ENCODE measurements around the gene MB21D2. TPM values are rescaled to one million over a fixed set of nuclear protein-coding genes. Genes with fewer than 3 reads are reported as not detected.

MB21D2 gene
- total RNA-seq, 1 experiment from 2014 or later: 22.5 TPM

DNA sequence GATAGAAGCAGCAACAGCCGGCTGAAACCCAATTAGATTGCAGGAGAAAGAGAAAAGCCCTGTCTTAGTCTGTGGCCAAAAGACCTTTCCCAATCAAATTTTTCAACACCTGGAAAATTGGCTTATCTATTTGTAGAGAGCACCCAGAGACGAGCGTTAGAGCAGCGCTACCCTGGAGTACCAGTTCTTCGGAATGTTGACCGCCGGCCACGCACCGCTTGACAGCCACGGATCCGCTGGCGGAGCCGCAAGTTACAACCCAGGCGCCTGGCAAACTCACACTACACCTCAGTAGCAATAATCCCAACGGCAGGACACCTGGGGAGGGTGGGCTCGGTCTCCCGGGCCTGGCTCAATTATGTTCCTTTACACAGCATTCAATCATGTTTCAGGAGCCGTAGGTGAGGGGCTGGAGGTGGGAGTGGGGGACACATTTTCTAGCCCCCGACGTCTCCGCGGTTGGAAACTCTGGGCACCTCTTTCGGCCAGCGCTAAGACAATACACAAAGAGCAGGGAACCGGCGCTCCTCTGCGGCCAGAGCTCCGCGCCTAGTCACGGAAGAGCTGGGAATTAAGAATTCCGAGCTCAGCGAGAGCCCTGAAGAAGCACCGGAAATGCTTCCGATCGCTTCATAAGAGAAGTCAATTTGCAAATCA, 1.2 kb downstream of the MB21D2 start:
- Histone ChIP-seq H3K4me1 (replicated peaks) (peaks cover 19% of the 10 kb centered on the region), H3K4me3 (peak overlapping the region; percentile 78), H3K27ac (peak overlapping the region; percentile 93), H3K36me3 (peaks cover 5% of the 10 kb centered on the region; the same call in 1 of the 2 replicates), H3K9me3 (replicated peaks) (no peaks in the 10 kb centered on the region), H3K27me3 (replicated peaks) (no peaks in the 10 kb centered on the region)
- peak in 1 of 2 experiments; percentile 33 for DNase-seq (ENCODE audit: low read depth in 1 of 2, low spot score in 2 of 2)

DNA sequence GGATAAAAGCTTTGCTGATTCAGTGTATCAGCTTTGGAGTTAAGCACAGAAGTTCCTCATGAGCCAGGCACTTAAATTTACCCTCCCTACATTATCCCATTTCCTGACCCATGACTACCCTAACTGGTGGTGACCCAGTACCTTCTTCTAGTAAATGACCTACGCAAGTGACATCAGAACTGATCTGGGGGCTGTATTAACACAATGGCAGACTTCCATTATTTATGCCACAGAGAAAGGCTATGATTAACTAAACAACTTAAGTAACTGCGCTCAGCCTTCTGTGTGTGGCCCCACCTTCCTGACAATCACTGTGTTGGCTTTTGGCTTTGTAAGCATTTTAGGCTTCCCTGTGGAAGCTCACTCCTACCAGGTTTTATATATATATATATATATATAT, 1.9 kb downstream of the MB21D2 start:
- peak in 1 of 2 experiments; percentile 39 for DNase-seq (ENCODE audit: low read depth in 1 of 2, low spot score in 2 of 2)
- Histone ChIP-seq H3K36me3 (peaks cover 5% of the 10 kb centered on the region; the same call in 1 of the 2 replicates), H3K9me3 (replicated peaks) (no peaks in the 10 kb centered on the region), H3K4me1 (replicated peaks) (peaks cover 19% of the 10 kb centered on the region), H3K4me3 (peak overlapping the region; percentile 78), H3K27me3 (replicated peaks) (no peaks in the 10 kb centered on the region), H3K27ac (0 out of 2 replicates have a peak overlapping the region, but pooled peaks have one; percentile 20)

DNA sequence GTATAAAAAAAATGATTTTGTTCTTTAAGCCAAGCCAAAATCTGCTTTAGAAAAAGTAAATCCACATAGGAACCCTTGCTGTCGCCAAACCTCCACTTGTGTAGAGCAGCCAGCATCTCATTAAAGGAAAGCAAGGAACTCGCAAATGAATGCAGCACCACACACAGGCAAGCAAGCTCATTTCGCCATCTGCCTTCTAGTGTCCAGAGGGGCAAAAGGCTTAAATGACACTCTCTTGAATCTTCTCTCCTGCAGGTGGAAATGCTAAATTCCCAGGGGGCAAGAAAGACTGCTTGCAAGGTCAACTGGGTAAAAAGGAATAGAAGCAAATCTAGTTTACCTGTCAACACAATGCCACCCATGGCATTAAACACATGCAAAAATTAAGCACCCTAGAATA, 2.4 kb downstream of the MB21D2 start:
- H3K9me3 ChIP-seq (replicated peaks): no peaks in the 10 kb centered on the region
- H3K4me3 ChIP-seq: no peak overlapping the region; the same call in 1 of the 2 replicates
- DNase-seq (ENCODE audit: low read depth in 1 of 2, low spot score in 2 of 2): peak in 1 of 2 experiments; percentile 20
- no peak overlapping the region for H3K27ac ChIP-seq
- H3K4me1 ChIP-seq (replicated peaks): peaks cover 19% of the 10 kb centered on the region
- H3K36me3 ChIP-seq: peaks cover 5% of the 10 kb centered on the region; the same call in 1 of the 2 replicates
- H3K27me3 ChIP-seq (replicated peaks): no peaks in the 10 kb centered on the region

DNA sequence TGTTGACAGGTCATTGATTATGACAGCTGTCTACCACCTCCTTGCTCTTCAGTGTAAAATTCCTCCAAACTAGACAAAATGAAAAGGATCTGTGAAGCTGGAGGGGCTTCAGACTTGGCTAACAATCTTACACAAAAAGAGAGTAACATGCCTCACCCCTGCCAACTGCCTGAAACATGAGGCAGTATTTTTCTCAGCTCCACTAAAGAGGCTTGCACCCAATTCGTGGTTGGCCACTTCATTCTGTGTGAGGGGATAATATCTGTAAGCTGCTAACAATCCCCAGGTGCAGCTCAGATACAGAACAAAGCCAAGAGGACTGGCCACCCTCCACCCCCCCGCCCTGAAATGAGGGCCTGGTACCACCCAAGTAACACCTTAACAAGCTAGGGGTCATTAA, 2.8 kb downstream of the MB21D2 start:
- no peak for DNase-seq (ENCODE audit: low read depth in 1 of 2, low spot score in 2 of 2)
- no peak overlapping the region for H3K4me3 ChIP-seq
- peaks cover 5% of the 10 kb centered on the region; the same call in 1 of the 2 replicates for H3K36me3 ChIP-seq
- H3K27ac ChIP-seq: no peak overlapping the region
- H3K27me3 ChIP-seq (replicated peaks): no peaks in the 10 kb centered on the region
- H3K9me3 ChIP-seq (replicated peaks): no peaks in the 10 kb centered on the region
- H3K4me1 ChIP-seq (replicated peaks): peaks cover 19% of the 10 kb centered on the region

DNA sequence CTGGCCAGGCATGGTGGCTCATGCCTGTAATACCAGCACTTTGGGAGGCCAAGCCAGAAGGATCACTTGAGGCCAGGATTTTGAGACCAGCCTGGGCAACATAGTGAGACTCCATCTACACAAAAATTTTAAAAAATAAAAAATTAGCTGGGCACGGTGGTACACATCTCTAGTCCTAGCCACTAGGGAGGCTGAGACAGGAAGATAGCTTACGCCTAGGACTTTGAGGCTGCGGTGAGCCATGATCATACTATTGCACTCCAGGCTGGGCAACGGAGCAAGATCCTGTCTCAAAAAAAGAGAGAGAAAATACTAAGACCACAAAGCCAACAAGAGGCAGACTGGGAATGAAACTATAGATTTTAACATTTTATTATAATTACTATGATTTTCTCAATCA, 4.1 kb downstream of the MB21D2 start:
- Histone ChIP-seq H3K36me3 (peaks cover 5% of the 10 kb centered on the region; the same call in 1 of the 2 replicates), H3K4me1 (replicated peaks) (peaks cover 16% of the 10 kb centered on the region), H3K9me3 (replicated peaks) (no peaks in the 10 kb centered on the region), H3K27me3 (replicated peaks) (no peaks in the 10 kb centered on the region), H3K4me3 (no peak overlapping the region), H3K27ac (no peak overlapping the region)
- DNase-seq (ENCODE audit: low read depth in 1 of 2, low spot score in 2 of 2): no peak

DNA sequence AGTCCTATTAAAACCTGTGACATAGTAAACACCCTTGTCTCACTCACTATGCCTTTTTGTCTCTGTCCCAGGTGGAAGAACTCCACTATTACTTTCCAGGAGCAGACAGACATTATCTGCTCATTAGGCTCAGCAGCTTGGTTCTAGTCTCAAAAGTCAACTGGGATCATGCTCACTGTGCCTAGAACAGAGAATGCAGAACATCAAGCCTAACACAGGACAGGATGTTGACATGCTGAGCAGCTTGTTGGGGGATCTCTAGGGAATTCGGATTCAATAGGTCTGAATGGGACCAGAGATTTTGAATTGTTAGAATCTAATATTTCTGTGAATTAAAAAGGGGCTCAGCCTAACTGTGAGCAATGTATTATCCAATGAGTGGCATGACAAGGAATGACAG, 6.4 kb downstream of the MB21D2 start:
- no peak overlapping the region for H3K4me3 ChIP-seq
- H3K27me3 ChIP-seq (replicated peaks): no peaks in the 10 kb centered on the region
- H3K9me3 ChIP-seq (replicated peaks): no peaks in the 10 kb centered on the region
- peaks cover 28% of the 10 kb centered on the region for H3K4me1 ChIP-seq (replicated peaks)
- H3K27ac ChIP-seq: no peak overlapping the region
- DNase-seq (ENCODE audit: low read depth in 1 of 2, low spot score in 2 of 2): no peak
- H3K36me3 ChIP-seq: peaks cover 6% of the 10 kb centered on the region; the same call in 1 of the 2 replicates

DNA sequence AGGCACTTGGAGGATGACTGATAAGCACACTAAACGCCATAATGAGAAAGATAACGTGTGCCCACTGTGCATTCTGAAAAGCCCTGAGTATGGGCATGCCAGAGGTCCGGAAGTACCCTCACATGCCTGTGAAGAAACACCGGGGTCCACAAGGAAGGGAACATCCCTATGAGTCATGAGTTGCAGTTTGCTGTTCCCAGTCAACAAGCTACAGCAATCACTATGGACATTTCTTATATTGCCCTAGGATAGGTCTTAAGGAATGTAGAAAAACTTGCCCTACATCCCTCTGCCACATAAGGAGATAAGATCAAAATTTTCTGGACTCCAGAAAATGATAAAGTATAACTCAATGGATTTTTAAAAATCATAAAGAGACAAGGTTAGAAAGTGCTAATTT, 9.9 kb downstream of the MB21D2 start:
- H3K4me3 ChIP-seq: no peak overlapping the region
- peaks cover 14% of the 10 kb centered on the region; the same call in 1 of the 2 replicates for H3K36me3 ChIP-seq
- no peaks in the 10 kb centered on the region; the same call in 1 of the 2 replicates for H3K9me3 ChIP-seq (replicated peaks)
- H3K27ac ChIP-seq: no peak overlapping the region
- no peak for DNase-seq (ENCODE audit: low read depth in 1 of 2, low spot score in 2 of 2)
- H3K4me1 ChIP-seq (replicated peaks): peaks cover 25% of the 10 kb centered on the region
- no peaks in the 10 kb centered on the region for H3K27me3 ChIP-seq (replicated peaks)

DNA sequence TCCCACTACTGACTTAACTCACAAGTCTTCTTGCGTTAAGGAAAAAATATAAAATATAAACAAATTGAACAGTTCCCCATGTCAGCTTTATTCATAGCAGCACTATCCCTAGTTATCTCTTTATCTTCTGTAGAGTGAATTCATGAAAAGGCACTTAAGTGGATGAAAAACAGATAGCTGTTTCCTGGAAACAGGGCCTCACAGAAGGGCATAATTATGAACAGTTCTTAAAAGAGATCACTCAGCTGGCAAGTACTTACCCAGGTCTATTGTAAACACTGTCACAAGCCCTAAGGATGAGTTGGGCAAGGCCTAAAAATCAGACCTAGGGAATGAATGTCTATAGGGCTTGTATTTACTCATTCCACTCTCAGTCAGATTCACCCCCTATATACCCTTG, 10.7 kb downstream of the MB21D2 start:
- no peaks in the 10 kb centered on the region; the same call in 1 of the 2 replicates for H3K9me3 ChIP-seq (replicated peaks)
- peaks cover 34% of the 10 kb centered on the region for H3K4me1 ChIP-seq (replicated peaks)
- no peaks in the 10 kb centered on the region for H3K27me3 ChIP-seq (replicated peaks)
- no peak overlapping the region for H3K4me3 ChIP-seq
- H3K27ac ChIP-seq: no peak overlapping the region
- peaks cover 14% of the 10 kb centered on the region; the same call in 1 of the 2 replicates for H3K36me3 ChIP-seq
- DNase-seq (ENCODE audit: low read depth in 1 of 2, low spot score in 2 of 2): no peak

DNA sequence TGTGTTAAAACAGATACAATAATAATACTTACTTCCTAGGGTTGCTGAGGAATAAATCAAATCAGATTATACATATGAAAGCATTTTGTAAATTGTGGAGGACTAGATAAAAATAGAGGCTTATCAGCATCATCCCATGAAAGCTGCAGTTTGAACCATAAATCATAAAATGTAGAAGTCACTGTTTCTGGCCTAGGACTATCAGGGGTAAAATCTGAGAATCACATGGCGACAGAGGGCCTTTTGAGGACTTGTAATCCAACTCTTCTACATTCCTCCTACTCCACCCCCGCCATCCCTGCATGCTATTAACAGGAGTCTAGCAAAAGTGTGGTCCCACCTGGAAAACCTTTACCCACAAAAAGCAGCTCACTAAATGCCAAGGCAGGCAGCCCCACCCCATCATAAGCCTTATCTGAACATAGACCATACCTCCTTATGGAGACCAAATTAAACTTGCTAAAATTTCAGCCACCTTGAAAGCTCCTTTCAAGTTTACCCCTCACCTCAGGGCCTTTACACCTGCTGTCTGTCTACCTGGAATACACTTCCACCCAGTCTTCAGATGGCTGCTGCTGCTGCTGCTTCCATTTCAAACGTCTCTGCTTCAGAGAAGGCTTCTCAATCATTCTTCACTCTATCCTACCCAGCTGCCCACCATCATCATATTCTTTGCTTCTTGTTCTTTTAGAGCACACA, 11.5 kb downstream of the MB21D2 start:
- H3K4me3 ChIP-seq: no peak overlapping the region
- H3K27me3 ChIP-seq (replicated peaks): no peaks in the 10 kb centered on the region
- no peaks in the 10 kb centered on the region; the same call in 1 of the 2 replicates for H3K9me3 ChIP-seq (replicated peaks)
- H3K27ac ChIP-seq: no peak overlapping the region
- peaks cover 40% of the 10 kb centered on the region for H3K4me1 ChIP-seq (replicated peaks)
- peaks cover 14% of the 10 kb centered on the region; the same call in 1 of the 2 replicates for H3K36me3 ChIP-seq
- no peak for DNase-seq (ENCODE audit: low read depth in 1 of 2, low spot score in 2 of 2)

DNA sequence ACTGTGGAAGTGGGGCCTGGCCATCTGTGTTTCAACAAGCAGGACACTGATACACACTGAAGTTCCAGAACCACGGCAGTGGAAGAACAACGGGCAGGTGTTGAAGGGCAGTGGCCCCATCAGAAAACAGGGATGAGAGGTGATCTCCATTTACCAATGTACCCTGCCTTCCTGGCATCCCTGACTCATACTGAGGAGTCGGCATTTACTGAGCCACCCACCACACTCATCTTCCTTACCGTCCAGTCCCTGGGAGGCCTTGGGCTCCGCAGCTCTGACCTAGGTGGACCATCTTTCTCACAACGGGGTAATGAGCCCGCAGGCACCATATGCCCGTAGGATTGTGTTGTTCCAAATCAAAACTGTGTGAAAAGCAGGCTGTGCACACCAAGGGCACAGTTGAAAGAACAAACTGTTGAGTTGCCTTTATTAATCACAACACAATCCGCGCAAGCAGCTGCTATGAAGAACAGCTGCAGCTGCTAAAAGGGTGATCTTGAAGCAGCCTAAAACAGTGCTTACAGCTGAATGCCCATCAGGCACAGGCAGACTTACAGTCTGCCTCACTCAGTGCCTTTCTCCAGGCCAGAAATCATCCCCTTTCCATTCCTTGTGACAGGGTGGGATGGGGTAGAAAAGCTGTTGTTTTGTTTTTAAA, 12.9 kb downstream of the MB21D2 start:
- Histone ChIP-seq H3K27me3 (replicated peaks) (no peaks in the 10 kb centered on the region), H3K4me3 (no peak overlapping the region), H3K27ac (no peak overlapping the region), H3K4me1 (replicated peaks) (peaks cover 54% of the 10 kb centered on the region), H3K36me3 (peaks cover 14% of the 10 kb centered on the region; the same call in 1 of the 2 replicates), H3K9me3 (replicated peaks) (no peaks in the 10 kb centered on the region; the same call in 1 of the 2 replicates)
- no peak for DNase-seq (ENCODE audit: low read depth in 1 of 2, low spot score in 2 of 2)

DNA sequence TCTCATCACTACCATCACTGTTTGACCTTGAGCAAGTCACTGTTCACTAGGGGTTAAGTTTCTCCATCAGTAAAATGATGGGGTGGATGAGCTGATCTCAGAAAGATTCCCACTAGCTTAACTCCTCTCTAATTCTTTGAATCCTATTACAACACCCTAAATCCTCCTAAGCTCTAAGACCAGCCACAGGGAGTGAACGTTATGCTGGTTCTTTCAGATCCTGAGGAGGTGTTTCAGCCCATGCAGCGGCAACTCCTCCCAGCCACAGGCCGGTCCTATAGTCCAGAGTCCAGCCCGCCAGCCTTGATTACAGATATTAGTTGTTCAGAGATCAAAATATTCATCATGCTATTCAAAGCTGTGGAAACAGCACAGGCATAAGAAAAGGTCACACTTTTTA, 15.1 kb downstream of the MB21D2 start:
- Histone ChIP-seq H3K36me3 (peaks cover 16% of the 10 kb centered on the region; the same call in 1 of the 2 replicates), H3K9me3 (replicated peaks) (no peaks in the 10 kb centered on the region; the same call in 1 of the 2 replicates), H3K27ac (peak overlapping the region; percentile 84), H3K4me1 (replicated peaks) (peaks cover 61% of the 10 kb centered on the region), H3K27me3 (replicated peaks) (no peaks in the 10 kb centered on the region), H3K4me3 (no peak overlapping the region)
- no peak for DNase-seq (ENCODE audit: low read depth in 1 of 2, low spot score in 2 of 2)

DNA sequence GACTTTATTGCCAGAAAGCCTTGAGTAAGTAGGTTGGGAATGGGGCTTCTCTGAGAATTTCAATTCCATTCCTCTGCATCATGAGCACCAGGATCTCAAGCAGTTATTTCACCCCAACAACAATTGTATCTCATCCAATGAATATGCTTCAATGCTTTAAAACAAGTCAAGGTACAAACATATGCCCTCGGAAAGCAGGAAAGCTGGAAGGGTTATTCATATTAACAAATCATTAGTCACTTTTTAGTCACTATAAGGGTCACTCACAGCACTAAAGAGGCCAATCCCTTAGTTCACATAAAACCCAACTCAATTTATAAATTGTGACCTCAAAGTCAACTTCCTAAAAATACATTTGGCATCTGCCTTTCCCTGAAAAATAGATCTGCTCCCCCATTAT, 16.2 kb downstream of the MB21D2 start:
- Histone ChIP-seq H3K27me3 (replicated peaks) (no peaks in the 10 kb centered on the region), H3K4me1 (replicated peaks) (peaks cover 51% of the 10 kb centered on the region), H3K4me3 (no peak overlapping the region), H3K36me3 (peaks cover 12% of the 10 kb centered on the region; the same call in 1 of the 2 replicates), H3K9me3 (replicated peaks) (no peaks in the 10 kb centered on the region; the same call in 1 of the 2 replicates), H3K27ac (peak overlapping the region; percentile 84)
- peak; percentile 49 to 77 for DNase-seq (ENCODE audit: low read depth in 1 of 2, low spot score in 2 of 2)

DNA sequence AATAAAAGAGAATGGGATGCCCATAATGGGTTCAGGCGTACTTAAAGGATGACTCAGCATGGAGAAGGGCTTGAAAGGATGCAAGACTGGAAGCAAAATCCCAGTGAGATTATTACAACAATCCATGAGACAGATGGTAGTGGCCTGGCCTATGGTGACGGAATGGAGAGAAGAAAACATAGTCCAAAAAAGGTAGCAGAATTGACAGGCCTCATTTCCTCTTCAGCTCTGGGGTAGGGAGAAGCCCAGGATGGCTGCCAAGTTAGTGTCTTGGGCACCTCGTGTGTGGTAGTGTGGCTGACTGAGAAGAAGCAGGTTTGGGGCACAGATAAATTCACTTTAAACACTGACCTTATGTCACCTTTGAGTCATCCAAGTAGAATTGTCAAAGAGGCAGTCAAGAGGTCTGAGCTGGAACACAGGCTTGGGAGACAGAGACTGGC, 18.1 kb downstream of the MB21D2 start:
- Histone ChIP-seq H3K27me3 (replicated peaks) (no peaks in the 10 kb centered on the region), H3K4me3 (no peak overlapping the region), H3K27ac (peak overlapping the region; percentile 84), H3K4me1 (replicated peaks) (peaks cover 61% of the 10 kb centered on the region), H3K36me3 (peaks cover 12% of the 10 kb centered on the region; the same call in 1 of the 2 replicates), H3K9me3 (replicated peaks) (no peaks in the 10 kb centered on the region; the same call in 1 of the 2 replicates)
- peak; percentile 90 to 98 for DNase-seq (ENCODE audit: low read depth in 1 of 2, low spot score in 2 of 2)
